B cell (primary cell): ENCODE data around the gene ZNF805. TPM values are rescaled to one million over a fixed set of nuclear protein-coding genes. Genes with fewer than 3 reads are reported as not detected.

Experiments used
- ATAC-seq: fragments of 200-7000 bp; cut with Tn5 transposase; one replicate; pipeline ENCODE4 v1.10.0; 2021; ENCODE audit warnings: low read depth, mild to moderate bottlenecking, moderate number of reproducible peaks, moderate library complexity
- CTCF ChIA-PET: fragments of 350-600 bp; sonication (Branson Sonifier 250); formaldehyde crosslinking; loops from one replicate; lab custom pipeline; 2021; ENCODE audit warnings: antibody characterized with exemption, inconsistent platforms; lab: Charles Lee
- POLR2A ChIA-PET: fragments of 350-600 bp; sonication (Branson Sonifier 250); formaldehyde crosslinking; loops from one replicate; lab custom pipeline; 2021; ENCODE audit warnings: antibody characterized with exemption; lab: Charles Lee
- DNase-seq: peaks from one replicate; pipeline ENCODE4 v3.0.0; 2013
- H2AFZ ChIP-seq: 2 replicates; pipeline ENCODE4 v1.6.1; 2012; ENCODE audit warnings: mild to moderate bottlenecking, low read depth, low read length; ENCODE audit not compliant: insufficient read depth, poor library complexity, severe bottlenecking
- H3K27ac ChIP-seq, 2 donors: 1 replicate in 1 of 2; 2 replicates in 1 of 2; pipeline ENCODE4 v1.5.1; 2012 to 2013; ENCODE audit warnings: low read length in 2 of 2, mild to moderate bottlenecking in 2 of 2, moderate library complexity in 1 of 2
- H3K27me3 ChIP-seq, 4 experiments: fragments of 200-600 bp in 1 of 4; sonication (generic) in 1 of 4; replicated peaks in 1 of 4; 1 replicate in 2 of 4; 2 replicates in 2 of 4; pipeline versions ENCODE4 v1.6.1 to v1.7.0; 2013 to 2016; ENCODE audit warnings: low read length in 3 of 4, mild to moderate bottlenecking in 2 of 4, mixed read lengths in 1 of 4, moderate library complexity in 1 of 4; ENCODE audit not compliant: insufficient read depth in 4 of 4, control insufficient read depth in 3 of 4; ENCODE audit errors: control extremely low read depth in 1 of 4
- H3K36me3 ChIP-seq, 2 experiments: replicated peaks in 1 of 2; 1 replicate in 1 of 2; 2 replicates in 1 of 2; pipeline versions ENCODE4 v1.6.1 to v1.7.1; 2013; ENCODE audit warnings: low read length in 1 of 2; ENCODE audit not compliant: insufficient read depth in 2 of 2, control insufficient read depth in 1 of 2; ENCODE audit errors: control extremely low read depth in 1 of 2, extremely low read depth in 1 of 2
- H3K4me1 ChIP-seq, 2 donors: fragments of 200-600 bp in 1 of 2; sonication (generic) in 1 of 2; 1 replicate in 1 of 2; 2 replicates in 1 of 2; pipeline versions ENCODE4 v1.5.1 to v1.6.1; 2013 to 2017; ENCODE audit warnings: low read length in 2 of 2; ENCODE audit not compliant: control insufficient read depth in 2 of 2, insufficient read depth in 2 of 2
- H3K4me2 ChIP-seq: replicated peaks from 2 replicates; pipeline ENCODE3; 2012; ENCODE audit warnings: mild to moderate bottlenecking, low read depth, low read length; ENCODE audit not compliant: poor library complexity, severe bottlenecking
- H3K4me3 ChIP-seq, 5 experiments: fragments of 200-600 bp in 1 of 5; sonication (generic) in 1 of 5; 1 replicate in 3 of 5; 2 replicates in 2 of 5; pipeline versions ENCODE4 v1.5.1 to v1.7.0; 2011 to 2016; ENCODE audit warnings: low read length in 4 of 5, mild to moderate bottlenecking in 4 of 5, low read depth in 2 of 5, control low read depth in 1 of 5, moderate library complexity in 1 of 5; ENCODE audit not compliant: insufficient read depth in 1 of 5; ENCODE audit errors: control extremely low read depth in 1 of 5, extremely low read depth in 1 of 5
- H3K79me2 ChIP-seq: fragments of 200-600 bp; sonication (generic); one replicate; pipeline ENCODE4 v1.6.0; 2016; ENCODE audit warnings: low read length; ENCODE audit not compliant: control insufficient read depth, insufficient read depth
- H3K9ac ChIP-seq: fragments of 200-600 bp; sonication (generic); 2 replicates; pipeline ENCODE4 v1.6.1; 2017; ENCODE audit warnings: mild to moderate bottlenecking, low read length, moderate library complexity
- H3K9me3 ChIP-seq, 3 donors: one replicate each; pipeline versions ENCODE4 v1.6.1 to v1.7.1; 2013; ENCODE audit warnings: low read length in 2 of 3; ENCODE audit not compliant: control insufficient read depth in 2 of 3, insufficient read depth in 1 of 3; ENCODE audit errors: control extremely low read depth in 1 of 3
- H4K20me1 ChIP-seq: 2 replicates; pipeline ENCODE4 v1.6.0; 2012; ENCODE audit warnings: mild to moderate bottlenecking, low read length; ENCODE audit not compliant: insufficient read depth, control insufficient read depth, poor library complexity, severe bottlenecking
- H3K27ac Mint-ChIP-seq: one replicate; pipeline ENCODE4 v1.8.0; 2021; ENCODE audit warnings: mixed read lengths
- H3K27me3 Mint-ChIP-seq: one replicate; pipeline ENCODE4 v1.8.0; 2021; ENCODE audit warnings: mixed read lengths
- H3K4me1 Mint-ChIP-seq: one replicate; pipeline ENCODE4 v1.8.0; 2021; ENCODE audit warnings: mixed read lengths
- H3K4me3 Mint-ChIP-seq: one replicate; pipeline ENCODE4 v1.8.0; 2021; ENCODE audit warnings: mixed read lengths
- H3K9me3 Mint-ChIP-seq: one replicate; pipeline ENCODE4 v1.8.0; 2022; ENCODE audit warnings: mixed read lengths; ENCODE audit not compliant: insufficient read depth
- CTCF ChIP-seq: fragments of 200-600 bp; IDR thresholded peaks from one replicate; pipeline ENCODE4 v1.8.0; 2022; ENCODE audit warnings: antibody characterized with exemption, mild to moderate bottlenecking
- EZH2 ChIP-seq: IDR thresholded peaks from 2 replicates; pipeline ENCODE4 v1.6.1; 2012; ENCODE audit warnings: borderline replicate concordance, low read depth, mild to moderate bottlenecking, moderate library complexity, low read length; ENCODE audit not compliant: insufficient read depth, poor library complexity, severe bottlenecking
- WGBS: methylation state at CpG from one replicate; pipeline ENCODE4 v1.1.5; 2013; ENCODE audit warnings: missing lambda C conversion rate; ENCODE audit not compliant: insufficient coverage; 5-methylcytosine and 5-hydroxymethylcytosine counted together
- intact Hi-C: fragments of 100-400 bp; cut with micrococcal nuclease; formaldehyde crosslinking; loops from one replicate; pipeline ENCODE4 v1.10.0; 2022
- polyA plus RNA-seq: library from polyadenylated mRNA; depleted of rRNA; stranded (reverse); fragments of >200 nt; gene quantifications from 2 replicates; pipeline ENCODE4 v1.2.3, GENCODE V29; 2012
- total RNA-seq, 2 donors: library from RNA; stranded (reverse); fragments of 120-200 nt in 1 of 2; gene quantifications; 1 replicate in 1 of 2; 2 replicates in 1 of 2; pipeline versions ENCODE4 v1.2.3 to v1.2.4, GENCODE V29; 2013 to 2022

Gene ZNF805
- total and polyA plus RNA-seq, 2 donors (not counting 1 experiment from before 2014, with no cell fraction given), result 1.9 to 20.0 TPM

GRCh38 chr19:57191141-57192076, 49.0 kb upstream of the ZNF805 start, which contains the start of gene ZNF264:
TSS of gene ZNF264 (plus strand) at chr19:57191500. CDS start at chr19:57191914, 414 bp downstream.
- peak within 1 kb of the TSS; percentile 85 for H3K4me2 ChIP-seq
- H3K9me3 ChIP-seq, result peaks cover 5 to 26% (median 7%) of the 10 kb centered on the region in 3 donors
- peaks cover 6% of the 10 kb centered on the region for H4K20me1 ChIP-seq
- Mint-ChIP-seq H3K27ac (peak within 1 kb of the TSS; percentile 96), H3K9me3 (peaks cover 17% of the 10 kb centered on the region), H3K4me3 (peak within 1 kb of the TSS; percentile 92), H3K27me3 (peaks cover 9% of the 10 kb centered on the region), H3K4me1 (peaks cover 25% of the 10 kb centered on the region)
- peak within 1 kb of the TSS; percentile 73 to 81 for H3K27ac ChIP-seq
- TF ChIP-seq CTCF, result no peak
- no peak for TF ChIP-seq EZH2
- peaks cover 6 to 29% of the 10 kb centered on the region in 2 experiments for H3K36me3 ChIP-seq
- ChIA-PET CTCF (no interaction called here), POLR2A (no interaction called here)
- peak; percentile 92 for DNase-seq
- WGBS, result 3% methylated on average over 81 of the region's 81 CpGs
- peaks cover 0 to 11% (median 1%) of the 10 kb centered on the region in 4 experiments for H3K27me3 ChIP-seq
- H3K4me3 ChIP-seq, result peak within 1 kb of the TSS; percentile 69 to 94 (median 81)
- peak within 1 kb of the TSS; percentile 99 for H2AFZ ChIP-seq
- peak within 1 kb of the TSS; percentile 76 for H3K9ac ChIP-seq
- H3K4me1 ChIP-seq, result peaks cover 20 to 21% of the 10 kb centered on the region in 2 donors
- H3K79me2 ChIP-seq, result peaks cover 42% of the 10 kb centered on the region
- intact Hi-C loops, result loop anchor here (1.0 to 5.0 kb wide), 2 partner anchors 198 to 789 kb away; partner anchors contain the start of genes ZNF548 and ZNF583
- ATAC-seq, result peak; percentile 98
